Endothelial cell of umbilical vein (primary cell): ENCODE data around the gene MYORG. TPM values are rescaled to one million over a fixed set of nuclear protein-coding genes. Genes with fewer than 3 reads are reported as not detected.

Experiments used
- BruUV-seq: library from RNA; stranded (reverse); fragments of 400-500 nt; replicated peaks from 2 replicates; lab custom pipeline; 2021; lab: Mats Ljungman, UMichigan
- CTCF ChIA-PET: fragments of 300-600, 350-600 bp; sonication (Branson Sonifier 250); formaldehyde crosslinking; loops from one replicate; lab custom pipeline; 2021; ENCODE audit warnings: antibody characterized with exemption, inconsistent platforms; lab: Charles Lee
- POLR2A ChIA-PET: fragments of 300-600, 350-600 bp; sonication (Branson Sonifier 250); formaldehyde crosslinking; loops from one replicate; lab custom pipeline; 2021; ENCODE audit warnings: antibody characterized with exemption, inconsistent platforms; lab: Charles Lee
- DNase-seq: peaks from one replicate; pipeline ENCODE4 v3.0.0-alpha.2; 2011; ENCODE audit warnings: low read depth, low spot score
- FAIRE-seq: peaks from 2 replicates; lab custom pipeline; 2011; peaks lifted over from hg19 to GRCh38; lab: Jason Lieb, UNC
- H2AFZ ChIP-seq: 2 replicates; pipeline ENCODE4 v1.6.0; 2012; ENCODE audit warnings: low read depth, low read length, control low read depth, inconsistent platforms
- H3K27ac ChIP-seq: 2 replicates; pipeline ENCODE4 v1.5.1; 2011; ENCODE audit warnings: low read depth, mild to moderate bottlenecking, control low read depth, low read length, moderate library complexity; ENCODE audit not compliant: insufficient read depth
- H3K27me3 ChIP-seq, 2 experiments: 2 replicates each; pipeline versions ENCODE4 v1.6.0 to v1.6.1; 2011; ENCODE audit warnings: low read length in 2 of 2, mixed read lengths in 1 of 2; ENCODE audit not compliant: control insufficient read depth in 2 of 2, insufficient read depth in 2 of 2
- H3K36me3 ChIP-seq, 2 experiments: 2 replicates in 1 of 2; 3 replicates in 1 of 2; pipeline ENCODE4 v1.5.1; 2011; ENCODE audit warnings: low read length in 2 of 2, mild to moderate bottlenecking in 1 of 2, moderate library complexity in 1 of 2; ENCODE audit not compliant: control insufficient read depth in 2 of 2, insufficient read depth in 2 of 2; ENCODE audit errors: extremely low read depth in 1 of 2
- H3K4me1 ChIP-seq: 3 replicates; pipeline ENCODE4 v1.5.1; 2011; ENCODE audit warnings: mild to moderate bottlenecking, low read length; ENCODE audit not compliant: control insufficient read depth, insufficient read depth; ENCODE audit errors: extremely low read depth
- H3K4me2 ChIP-seq: 2 replicates; pipeline ENCODE4 v1.6.1; 2011; ENCODE audit warnings: low read length, control low read depth, mixed read lengths; ENCODE audit not compliant: insufficient read depth
- H3K4me3 ChIP-seq, 3 experiments: fragments of 200-600 bp in 1 of 3; sonication (generic), shearing (Covaris generic) in 1 of 3; replicated peaks in 1 of 3; 2 replicates each; pipeline ENCODE4 v1.5.1; 2011 to 2016; ENCODE audit warnings: control low read depth in 3 of 3, low read length in 3 of 3, mild to moderate bottlenecking in 2 of 3, inconsistent platforms in 1 of 3, low read depth in 1 of 3, moderate library complexity in 1 of 3; ENCODE audit not compliant: insufficient read depth in 1 of 3
- H3K79me2 ChIP-seq: 2 replicates; pipeline ENCODE4 v1.6.0; 2012; ENCODE audit warnings: low read length, inconsistent platforms; ENCODE audit not compliant: control insufficient read depth, insufficient read depth
- H3K9ac ChIP-seq: replicated peaks from 2 replicates; pipeline ENCODE3; 2011; ENCODE audit warnings: low read length, control low read depth; ENCODE audit not compliant: insufficient read depth; ENCODE audit errors: extremely low read depth
- H3K9me1 ChIP-seq: replicated peaks from 3 replicates; pipeline ENCODE4 v1.6.0; 2011; ENCODE audit warnings: mild to moderate bottlenecking, low read length; ENCODE audit not compliant: control insufficient read depth, insufficient read depth; ENCODE audit errors: extremely low read depth
- H3K9me3 ChIP-seq: replicated peaks from 2 replicates; pipeline ENCODE4 v1.5.1; 2012; ENCODE audit warnings: low read length, inconsistent platforms; ENCODE audit not compliant: control insufficient read depth, insufficient read depth
- H4K20me1 ChIP-seq: replicated peaks from 2 replicates; pipeline ENCODE3; 2011; ENCODE audit warnings: mild to moderate bottlenecking, low read length; ENCODE audit not compliant: control insufficient read depth, insufficient read depth; ENCODE audit errors: extremely low read depth
- EZH2 ChIP-seq: IDR thresholded peaks from 2 replicates; pipeline ENCODE4 v1.6.1; 2012; ENCODE audit warnings: borderline replicate concordance, low read depth, mild to moderate bottlenecking, moderate library complexity, low read length, inconsistent platforms; ENCODE audit not compliant: severe bottlenecking
- FOS ChIP-seq: IDR thresholded peaks from 2 replicates; pipeline ENCODE4 v1.6.1; 2011; ENCODE audit warnings: mild to moderate bottlenecking, low read length, moderate library complexity, borderline replicate concordance; ENCODE audit not compliant: insufficient read depth
- GATA2 ChIP-seq: IDR thresholded peaks from 2 replicates; pipeline ENCODE4 v1.7.0; 2011; ENCODE audit warnings: low read depth, mild to moderate bottlenecking, moderate library complexity, mixed read lengths, low read length; ENCODE audit not compliant: insufficient read length, insufficient read depth
- JUN ChIP-seq: IDR thresholded peaks from 2 replicates; pipeline ENCODE4 v1.6.1; 2011; ENCODE audit warnings: borderline replicate concordance, low read depth; ENCODE audit not compliant: insufficient read length, insufficient read depth
- MYC ChIP-seq: IDR thresholded peaks from one replicate; pipeline ENCODE4 v1.6.1; 2011; ENCODE audit warnings: mild to moderate bottlenecking, low read depth, low read length
- POLR2A ChIP-seq: IDR thresholded peaks from 2 replicates; pipeline ENCODE4 v1.6.1; 2012; ENCODE audit warnings: low read depth, mild to moderate bottlenecking, control low read depth, low read length
- POLR2AphosphoS5 ChIP-seq: IDR thresholded peaks from 2 replicates; pipeline ENCODE4 v1.6.1; 2012; ENCODE audit warnings: low read depth, mild to moderate bottlenecking, control low read depth, low read length, moderate library complexity; ENCODE audit not compliant: insufficient read depth
- dilution Hi-C: fragments of 300-500 bp; cut with MboI; formaldehyde crosslinking; loops from one replicate; pipeline ENCODE4 v1.15.0; 2019; ENCODE audit warnings: low sequenced_read_pairs; ENCODE audit not compliant: extremely low pct_ligation_motif_present
- intact Hi-C: fragments of 100-400 bp; cut with micrococcal nuclease; formaldehyde crosslinking; loops from one replicate; pipeline ENCODE4 v1.10.0; 2022
- polyA plus RNA-seq, 4 experiments: library from polyadenylated mRNA; depleted of rRNA in 3 of 4; stranded (reverse) in 3 of 4; unstranded in 1 of 4; fragments of >200 nt; gene quantifications; 2 replicates each; pipeline versions ENCODE4 v1.2.1 to v1.2.3, GENCODE V29; 2011 to 2012; ENCODE audit warnings: missing spikeins in 1 of 4
- total RNA-seq: library from RNA; stranded (reverse); gene quantifications from 2 replicates; pipeline ENCODE4 v1.2.3, GENCODE V29; 2021
- TF ChIP-seq, protein P1 (sequence below), 2 donors: IDR thresholded peaks; 1 replicate in 1 of 2; 2 replicates in 1 of 2; pipeline ENCODE4 v1.5.1; 2011; ENCODE audit warnings: low read length in 2 of 2, mild to moderate bottlenecking in 2 of 2, moderate library complexity in 2 of 2, control low read depth in 1 of 2, inconsistent platforms in 1 of 2, low read depth in 1 of 2; ENCODE audit not compliant: insufficient read depth in 1 of 2; ENCODE audit errors: extremely low read depth in 1 of 2
- TF ChIP-seq, protein P2 (sequence below): IDR thresholded peaks from 2 replicates; pipeline ENCODE4 v1.6.1; 2011; ENCODE audit not compliant: insufficient read depth, insufficient read length

MYORG gene
- total and polyA plus RNA-seq, 2 donors (not counting 3 experiments of a cell fraction or from before 2014, with no cell fraction given): 2.8 to 7.0 TPM

DNA sequence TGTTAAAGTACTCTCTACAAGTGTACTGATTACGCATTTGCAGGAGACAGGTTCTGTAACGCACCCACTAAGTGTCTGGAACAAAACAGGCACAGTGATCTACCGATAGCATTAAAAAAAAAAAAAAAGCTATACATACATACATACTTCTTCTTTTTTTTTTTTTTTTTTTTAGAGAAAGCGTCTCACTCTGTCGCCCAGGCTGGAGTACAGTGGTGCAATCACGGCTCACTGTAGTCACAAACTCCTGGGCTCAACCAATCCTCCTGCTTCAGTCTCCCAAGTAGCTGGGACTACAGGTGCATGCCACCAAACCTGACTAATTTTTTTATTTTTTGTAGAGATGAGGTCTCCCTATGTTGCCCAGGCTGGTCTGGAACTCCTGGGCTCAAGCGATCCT lies 55.2 kb downstream of the MYORG start:
- FAIRE-seq: no peak
- no peaks in the 10 kb centered on the region for H3K9me1 ChIP-seq
- ChIA-PET POLR2A (no interaction called here), CTCF (no interaction called here)
- H3K4me1 ChIP-seq: no peaks in the 10 kb centered on the region
- no peaks in the 10 kb centered on the region for H3K9me3 ChIP-seq
- intact Hi-C loops (no loop called here), dilution Hi-C loops (no loop called here)
- no peak overlapping the region for H3K27ac ChIP-seq
- DNase-seq: no peak
- BruUV-seq: no TSS peak
- H3K4me2 ChIP-seq: no peak overlapping the region
- H3K27me3 ChIP-seq: no peaks in the 10 kb centered on the region
- no peak for TF ChIP-seq EZH2
- TF ChIP-seq POLR2A: no peak
- TF ChIP-seq POLR2AphosphoS5: no peak
- TF ChIP-seq, protein P1, sequence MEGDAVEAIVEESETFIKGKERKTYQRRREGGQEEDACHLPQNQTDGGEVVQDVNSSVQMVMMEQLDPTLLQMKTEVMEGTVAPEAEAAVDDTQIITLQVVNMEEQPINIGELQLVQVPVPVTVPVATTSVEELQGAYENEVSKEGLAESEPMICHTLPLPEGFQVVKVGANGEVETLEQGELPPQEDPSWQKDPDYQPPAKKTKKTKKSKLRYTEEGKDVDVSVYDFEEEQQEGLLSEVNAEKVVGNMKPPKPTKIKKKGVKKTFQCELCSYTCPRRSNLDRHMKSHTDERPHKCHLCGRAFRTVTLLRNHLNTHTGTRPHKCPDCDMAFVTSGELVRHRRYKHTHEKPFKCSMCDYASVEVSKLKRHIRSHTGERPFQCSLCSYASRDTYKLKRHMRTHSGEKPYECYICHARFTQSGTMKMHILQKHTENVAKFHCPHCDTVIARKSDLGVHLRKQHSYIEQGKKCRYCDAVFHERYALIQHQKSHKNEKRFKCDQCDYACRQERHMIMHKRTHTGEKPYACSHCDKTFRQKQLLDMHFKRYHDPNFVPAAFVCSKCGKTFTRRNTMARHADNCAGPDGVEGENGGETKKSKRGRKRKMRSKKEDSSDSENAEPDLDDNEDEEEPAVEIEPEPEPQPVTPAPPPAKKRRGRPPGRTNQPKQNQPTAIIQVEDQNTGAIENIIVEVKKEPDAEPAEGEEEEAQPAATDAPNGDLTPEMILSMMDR (IDR thresholded peaks at IDR 0.05; ENCODE audit: extremely low read depth in 1 of 2, insufficient read depth in 1 of 2, low read depth in 1 of 2, low read length in 2 of 2): no peak
- no peak for TF ChIP-seq MYC
- no peak for TF ChIP-seq FOS
- no peak for TF ChIP-seq GATA2
- TF ChIP-seq, protein P2, sequence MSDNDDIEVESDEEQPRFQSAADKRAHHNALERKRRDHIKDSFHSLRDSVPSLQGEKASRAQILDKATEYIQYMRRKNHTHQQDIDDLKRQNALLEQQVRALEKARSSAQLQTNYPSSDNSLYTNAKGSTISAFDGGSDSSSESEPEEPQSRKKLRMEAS: no peak
- no peak for TF ChIP-seq JUN
- no peaks in the 10 kb centered on the region for H4K20me1 ChIP-seq
- H3K9ac ChIP-seq: no peak overlapping the region
- H2AFZ ChIP-seq: no peak overlapping the region
- H3K36me3 ChIP-seq: no peaks in the 10 kb centered on the region
- H3K4me3 ChIP-seq: no peak overlapping the region
- peaks cover 4% of the 10 kb centered on the region for H3K79me2 ChIP-seq
